ENCODE measurements around the gene PFN1.
"Not testable (repeated sequence)": the region's sequence is repeated elsewhere in the genome, so short reads cannot be mapped to it uniquely, and the experiment has no call there.

PFN1 gene

DNA sequence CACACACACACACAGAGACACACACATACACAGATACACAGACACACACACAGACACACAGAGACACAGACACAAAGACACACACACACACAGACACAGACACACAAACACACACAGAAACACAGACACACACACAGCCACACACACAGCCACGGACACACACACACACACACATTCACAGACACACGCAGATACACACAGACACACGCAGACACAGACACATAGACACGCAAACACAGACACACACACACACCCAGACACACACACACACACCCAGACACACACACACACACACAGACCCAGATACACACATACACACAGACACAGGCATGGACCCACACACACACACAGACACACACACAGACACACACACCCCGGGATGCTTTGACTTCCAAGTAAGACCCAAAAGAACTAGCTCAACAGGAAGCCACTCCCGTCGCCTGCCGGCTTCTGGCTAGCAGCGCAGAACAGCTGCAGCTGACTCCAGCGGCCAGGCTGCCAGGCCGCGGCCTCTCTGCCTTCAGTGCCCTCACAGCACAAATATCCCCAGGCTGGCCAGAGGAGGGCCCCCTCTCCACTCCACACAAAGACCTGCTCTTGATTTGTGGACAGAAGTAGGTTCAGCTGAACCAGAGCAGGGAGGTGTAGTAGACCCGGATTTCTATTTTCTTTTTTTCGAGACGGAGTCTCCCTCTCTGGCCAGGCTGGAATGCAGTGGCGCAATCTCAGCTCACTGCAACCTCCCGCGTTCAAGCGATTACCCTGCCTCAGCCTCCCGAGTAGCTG lies 39.4 kb downstream of the PFN1 start:
- Histone ChIP-seq H3K9ac (no peak overlapping the region), H3K4me3 (ENCODE audit: low read depth, low read length) (peak overlapping the region; percentile 37)

DNA sequence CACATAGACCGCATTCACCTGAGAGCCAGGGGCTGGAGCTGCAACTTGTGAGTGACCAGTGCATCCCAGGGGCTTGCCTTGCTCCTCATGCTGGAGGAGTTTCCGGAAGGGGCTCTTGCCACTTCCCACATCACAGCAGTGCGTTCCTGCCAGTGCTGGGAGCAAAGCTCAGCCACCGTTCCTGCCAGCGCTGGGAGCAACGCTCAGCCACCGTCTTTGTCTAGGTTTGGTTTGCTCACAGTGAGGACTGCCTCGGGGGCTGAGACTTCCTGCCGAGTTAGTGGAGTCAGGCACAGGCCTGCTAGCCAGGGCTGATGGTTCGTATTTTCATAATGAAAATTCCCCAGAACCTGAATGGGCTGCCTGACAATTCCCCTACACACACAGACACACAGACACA lies 40.0 kb downstream of the PFN1 start:
- Histone ChIP-seq H3K9me3 (ENCODE audit: control insufficient read depth, low read length) (no peaks in the 10 kb centered on the region), H3K27me3 (ENCODE audit: control insufficient read depth, insufficient read depth, low read length) (no peaks in the 10 kb centered on the region), H3K9ac (no peak overlapping the region), H3K36me3 (ENCODE audit: control insufficient read depth, insufficient read depth, low read length) (no peaks in the 10 kb centered on the region), H3K4me3 (ENCODE audit: low read depth, low read length) (no peak overlapping the region), H3K79me2 (no peaks in the 10 kb centered on the region), H2AFZ (no peak overlapping the region), H3K4me1 (peaks cover 9% of the 10 kb centered on the region), H3K27ac (no peak overlapping the region), H3K4me2 (ENCODE audit: low read length) (no peak overlapping the region)
- TF ChIP-seq, protein P1, sequence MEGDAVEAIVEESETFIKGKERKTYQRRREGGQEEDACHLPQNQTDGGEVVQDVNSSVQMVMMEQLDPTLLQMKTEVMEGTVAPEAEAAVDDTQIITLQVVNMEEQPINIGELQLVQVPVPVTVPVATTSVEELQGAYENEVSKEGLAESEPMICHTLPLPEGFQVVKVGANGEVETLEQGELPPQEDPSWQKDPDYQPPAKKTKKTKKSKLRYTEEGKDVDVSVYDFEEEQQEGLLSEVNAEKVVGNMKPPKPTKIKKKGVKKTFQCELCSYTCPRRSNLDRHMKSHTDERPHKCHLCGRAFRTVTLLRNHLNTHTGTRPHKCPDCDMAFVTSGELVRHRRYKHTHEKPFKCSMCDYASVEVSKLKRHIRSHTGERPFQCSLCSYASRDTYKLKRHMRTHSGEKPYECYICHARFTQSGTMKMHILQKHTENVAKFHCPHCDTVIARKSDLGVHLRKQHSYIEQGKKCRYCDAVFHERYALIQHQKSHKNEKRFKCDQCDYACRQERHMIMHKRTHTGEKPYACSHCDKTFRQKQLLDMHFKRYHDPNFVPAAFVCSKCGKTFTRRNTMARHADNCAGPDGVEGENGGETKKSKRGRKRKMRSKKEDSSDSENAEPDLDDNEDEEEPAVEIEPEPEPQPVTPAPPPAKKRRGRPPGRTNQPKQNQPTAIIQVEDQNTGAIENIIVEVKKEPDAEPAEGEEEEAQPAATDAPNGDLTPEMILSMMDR (IDR thresholded peaks at IDR 0.05): no peak

More for the DNA sequence above, 39.4 kb downstream of the PFN1 start:
- peak overlapping the region; percentile 90 for H2AFZ ChIP-seq
- H3K4me1 ChIP-seq: peaks cover 7% of the 10 kb centered on the region
- H3K27me3 ChIP-seq (ENCODE audit: control insufficient read depth, insufficient read depth, low read length): no peaks in the 10 kb centered on the region
- TF ChIP-seq, protein P1 (IDR thresholded peaks at IDR 0.05): peak; percentile 86
- H3K9me3 ChIP-seq (ENCODE audit: control insufficient read depth, low read length): no peaks in the 10 kb centered on the region
- no peaks in the 10 kb centered on the region for H3K36me3 ChIP-seq (ENCODE audit: control insufficient read depth, insufficient read depth, low read length)
- H3K4me2 ChIP-seq (ENCODE audit: low read length): no peak overlapping the region
- H3K79me2 ChIP-seq: no peaks in the 10 kb centered on the region
- H3K27ac ChIP-seq: peak overlapping the region; percentile 27

DNA sequence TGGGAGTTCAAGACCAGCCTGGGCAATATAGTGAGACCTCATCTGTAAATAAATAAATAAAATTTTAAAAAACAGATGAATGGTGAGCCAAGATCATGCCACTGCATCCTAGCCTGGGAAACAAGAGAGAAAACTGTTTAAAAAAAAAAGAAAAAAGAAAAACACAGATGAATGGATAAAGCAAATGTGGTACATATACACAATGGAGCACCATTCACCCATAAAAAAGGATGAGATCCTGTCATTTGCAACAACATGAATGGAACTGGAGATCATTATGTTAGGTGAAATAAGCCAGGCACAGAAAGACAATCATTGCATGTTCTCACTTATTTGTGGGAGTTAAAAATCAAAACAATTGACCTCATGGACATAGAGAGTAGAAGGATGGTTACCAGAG lies 41.7 kb downstream of the PFN1 start:
- not testable (repeated sequence) for H2AFZ ChIP-seq; H3K9me3 ChIP-seq (ENCODE audit: control insufficient read depth, low read length); H3K9ac ChIP-seq; H3K27me3 ChIP-seq (ENCODE audit: control insufficient read depth, insufficient read depth, low read length); H3K79me2 ChIP-seq; H3K36me3 ChIP-seq (ENCODE audit: control insufficient read depth, insufficient read depth, low read length); H3K4me3 ChIP-seq (ENCODE audit: low read depth, low read length); H3K4me2 ChIP-seq (ENCODE audit: low read length); H3K27ac ChIP-seq
- H3K4me1 ChIP-seq: peaks cover 16% of the 10 kb centered on the region

DNA sequence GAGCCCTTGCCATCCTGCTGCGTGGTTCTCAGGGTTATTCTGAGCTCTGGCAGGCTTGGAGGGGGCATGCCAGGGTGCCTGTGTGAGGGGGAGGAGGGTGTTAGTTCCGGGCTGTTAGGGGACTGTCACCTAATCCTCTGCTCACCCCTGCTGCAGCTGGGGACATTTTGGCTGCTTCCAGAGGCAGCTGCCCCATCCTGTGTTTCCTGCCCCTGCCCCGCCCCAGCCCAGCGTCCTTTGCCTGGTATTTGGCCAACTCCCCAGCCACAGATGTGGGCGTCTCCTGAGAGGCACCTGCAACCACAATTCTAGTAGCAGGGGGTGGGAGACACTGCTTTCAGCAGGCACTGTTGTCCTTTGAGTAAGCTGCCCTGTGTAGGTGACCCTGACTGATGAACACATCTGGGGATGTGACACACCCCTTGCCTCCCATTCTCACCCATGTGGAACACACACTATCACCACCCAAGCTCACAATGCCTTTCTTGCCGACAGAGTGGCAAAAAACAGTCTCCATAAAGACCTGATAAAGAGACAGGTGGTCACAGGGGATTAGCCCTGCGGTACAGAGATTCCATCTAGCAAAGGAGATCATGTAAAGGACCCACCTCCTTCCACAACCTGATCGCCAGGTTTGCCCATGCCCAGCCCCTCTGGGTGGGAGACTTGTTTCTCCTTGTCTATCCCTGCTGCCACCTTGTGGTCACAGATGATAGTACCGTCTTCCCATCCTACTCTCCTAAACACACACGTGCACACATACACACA lies 45.1 kb downstream of the PFN1 start, which contains the start of gene CHRNE:
CHRNE (minus strand) TSS at position 48 of the 768 bp plus-strand sequence; CDS start at position 13, 35 bp downstream.
- H3K9me3 ChIP-seq (ENCODE audit: control insufficient read depth, low read length): no peaks in the 10 kb centered on the region
- peaks cover 10% of the 10 kb centered on the region for H3K4me1 ChIP-seq
- no peak within 1 kb of the TSS for H3K9ac ChIP-seq
- H3K4me3 ChIP-seq (ENCODE audit: low read depth, low read length): no peak within 1 kb of the TSS
- TF ChIP-seq, protein P1 (IDR thresholded peaks at IDR 0.05): peak; percentile 89
- H3K36me3 ChIP-seq (ENCODE audit: control insufficient read depth, insufficient read depth, low read length): no peaks in the 10 kb centered on the region
- peak within 1 kb of the TSS; percentile 84 for H2AFZ ChIP-seq
- peak within 1 kb of the TSS; percentile 53 for H3K27ac ChIP-seq
- H3K79me2 ChIP-seq: no peaks in the 10 kb centered on the region
- H3K27me3 ChIP-seq (ENCODE audit: control insufficient read depth, insufficient read depth, low read length): no peaks in the 10 kb centered on the region
- peak within 1 kb of the TSS; percentile 31 for H3K4me2 ChIP-seq (ENCODE audit: low read length)

DNA sequence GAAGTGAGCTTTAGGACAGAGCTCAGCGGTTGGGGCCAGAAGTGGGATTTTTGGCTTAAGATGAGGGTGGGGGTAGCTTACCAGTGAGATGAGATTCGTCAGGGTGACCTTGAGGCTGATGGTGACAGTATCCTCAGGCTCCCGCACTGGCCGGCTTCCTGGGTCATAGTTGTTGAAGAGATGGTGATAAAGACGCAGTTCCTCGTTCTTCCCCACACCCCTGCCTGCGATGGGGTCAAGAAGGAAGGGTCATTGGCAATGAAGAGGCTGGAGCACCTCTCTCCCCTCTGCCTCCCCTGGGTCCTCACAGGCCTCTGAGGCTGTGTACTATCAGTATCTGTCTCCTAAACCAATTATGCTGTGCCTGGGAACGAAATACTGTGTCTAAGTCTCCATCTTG lies 45.8 kb downstream of the PFN1 start:
- Histone ChIP-seq H3K27me3 (ENCODE audit: control insufficient read depth, insufficient read depth, low read length) (no peaks in the 10 kb centered on the region), H3K36me3 (ENCODE audit: control insufficient read depth, insufficient read depth, low read length) (no peaks in the 10 kb centered on the region), H3K27ac (peak overlapping the region; percentile 53), H3K9me3 (ENCODE audit: control insufficient read depth, low read length) (no peaks in the 10 kb centered on the region), H3K4me3 (ENCODE audit: low read depth, low read length) (no peak overlapping the region), H3K4me2 (ENCODE audit: low read length) (peak overlapping the region; percentile 31), H2AFZ (peak overlapping the region; percentile 84), H3K4me1 (peaks cover 10% of the 10 kb centered on the region), H3K9ac (no peak overlapping the region), H3K79me2 (no peaks in the 10 kb centered on the region)
- TF ChIP-seq, protein P1 (IDR thresholded peaks at IDR 0.05): no peak
